HG02763 (cell line): ENCODE data around the gene OBSCN.

Source experiments
- ATAC-seq: cut with Tn5 transposase; IDR thresholded peaks from one replicate; pipeline ENCODE4 v1.9.1; 2021; ENCODE audit warnings: mild to moderate bottlenecking, moderate library complexity; ENCODE audit not compliant: unreplicated experiment

OBSCN gene

GRCh38 chr1:228304225-228304624 is 96.4 kb downstream of the OBSCN start:
- no peak for ATAC-seq

GRCh38 chr1:228304766-228305395 is 97.0 kb downstream of the OBSCN start:
- no peak for ATAC-seq

- ATAC-seq = no peak
These were observed 97.9 kb downstream of the OBSCN start for GRCh38 chr1:228305721-228306152.

GRCh38 chr1:228306275-228307217 is 98.7 kb downstream of the OBSCN start:
- no peak for ATAC-seq

- ATAC-seq = no peak
These were observed 99.6 kb downstream of the OBSCN start for GRCh38 chr1:228307218-228308023.

- no peak for ATAC-seq
These were observed 100.3 kb downstream of the OBSCN start for GRCh38 chr1:228308085-228308601.

GRCh38 chr1:228308628-228309325 is 100.9 kb downstream of the OBSCN start:
- ATAC-seq = no peak

GRCh38 chr1:228309326-228310067 is 101.7 kb downstream of the OBSCN start:
- no peak for ATAC-seq

GRCh38 chr1:228310162-228310792 is 102.4 kb downstream of the OBSCN start:
- ATAC-seq = no peak

- ATAC-seq = no peak
These were observed 103.2 kb downstream of the OBSCN start for GRCh38 chr1:228311091-228311490.

- ATAC-seq = no peak
These were observed 104.4 kb downstream of the OBSCN start for GRCh38 chr1:228312136-228312764.

GRCh38 chr1:228313536-228314277 is 105.9 kb downstream of the OBSCN start:
- ATAC-seq = no peak

GRCh38 chr1:228314315-228314657 is 106.4 kb downstream of the OBSCN start:
- no peak for ATAC-seq

- no peak for ATAC-seq
These were observed 107.0 kb downstream of the OBSCN start for GRCh38 chr1:228314658-228315483.

- ATAC-seq = no peak
These were observed 107.7 kb downstream of the OBSCN start for GRCh38 chr1:228315484-228315944.

- ATAC-seq = no peak
These were observed 108.2 kb downstream of the OBSCN start for GRCh38 chr1:228315945-228316588.
